ENCODE measurements around the gene ACSF3.

ACSF3 gene

GRCh38 chr16:89157778-89158177 is 64.1 kb downstream of the ACSF3 start:
- TF ChIP-seq, protein P1, sequence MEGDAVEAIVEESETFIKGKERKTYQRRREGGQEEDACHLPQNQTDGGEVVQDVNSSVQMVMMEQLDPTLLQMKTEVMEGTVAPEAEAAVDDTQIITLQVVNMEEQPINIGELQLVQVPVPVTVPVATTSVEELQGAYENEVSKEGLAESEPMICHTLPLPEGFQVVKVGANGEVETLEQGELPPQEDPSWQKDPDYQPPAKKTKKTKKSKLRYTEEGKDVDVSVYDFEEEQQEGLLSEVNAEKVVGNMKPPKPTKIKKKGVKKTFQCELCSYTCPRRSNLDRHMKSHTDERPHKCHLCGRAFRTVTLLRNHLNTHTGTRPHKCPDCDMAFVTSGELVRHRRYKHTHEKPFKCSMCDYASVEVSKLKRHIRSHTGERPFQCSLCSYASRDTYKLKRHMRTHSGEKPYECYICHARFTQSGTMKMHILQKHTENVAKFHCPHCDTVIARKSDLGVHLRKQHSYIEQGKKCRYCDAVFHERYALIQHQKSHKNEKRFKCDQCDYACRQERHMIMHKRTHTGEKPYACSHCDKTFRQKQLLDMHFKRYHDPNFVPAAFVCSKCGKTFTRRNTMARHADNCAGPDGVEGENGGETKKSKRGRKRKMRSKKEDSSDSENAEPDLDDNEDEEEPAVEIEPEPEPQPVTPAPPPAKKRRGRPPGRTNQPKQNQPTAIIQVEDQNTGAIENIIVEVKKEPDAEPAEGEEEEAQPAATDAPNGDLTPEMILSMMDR (IDR thresholded peaks at IDR 0.05): no peak

DNA sequence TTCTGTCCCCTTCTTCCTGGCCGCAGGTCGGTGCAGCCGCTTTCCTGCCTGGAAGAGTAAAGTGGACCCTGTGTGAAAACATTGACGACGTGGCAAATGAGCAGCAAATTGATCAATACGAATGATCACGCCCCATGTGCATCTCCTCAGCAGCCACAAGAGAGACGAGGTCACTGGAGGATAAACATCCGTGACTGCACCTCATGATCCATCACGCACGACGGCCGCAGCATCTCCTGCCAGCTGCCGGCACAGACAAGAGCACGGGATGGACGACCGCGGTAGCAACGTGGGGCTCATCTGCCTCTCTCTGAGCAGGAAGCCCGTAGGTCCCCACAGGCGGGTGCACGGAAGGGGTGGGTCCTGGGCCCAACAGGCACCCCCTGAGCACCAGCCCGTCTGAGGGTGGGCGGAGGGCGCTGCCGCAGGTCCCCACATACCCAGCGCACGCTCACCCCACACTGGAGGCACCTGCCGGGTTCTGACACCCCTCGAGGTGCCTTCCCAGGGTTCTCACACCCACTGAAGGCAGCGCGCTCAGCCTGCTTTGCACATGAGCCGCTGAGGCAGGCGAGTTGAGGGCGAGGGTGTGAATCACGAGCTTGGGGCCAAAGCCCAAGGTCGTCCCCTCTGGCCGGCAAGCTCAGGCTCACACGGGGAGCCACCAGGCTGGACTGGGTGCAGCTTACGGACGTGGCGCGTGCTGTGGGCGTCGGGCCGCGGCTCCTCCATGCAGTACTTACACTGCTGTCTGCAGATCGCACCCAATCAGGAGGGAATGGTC is 65.6 kb downstream of the ACSF3 start:
- TF ChIP-seq, protein P1 (IDR thresholded peaks at IDR 0.05): no peak

- TF ChIP-seq, protein P1 (IDR thresholded peaks at IDR 0.05): no peak
Measured at GRCh38 chr16:89159850-89160354, 66.2 kb downstream of the ACSF3 start.

GRCh38 chr16:89160977-89161701 is 67.5 kb downstream of the ACSF3 start:
- TF ChIP-seq, protein P1 (IDR thresholded peaks at IDR 0.05): no peak

DNA sequence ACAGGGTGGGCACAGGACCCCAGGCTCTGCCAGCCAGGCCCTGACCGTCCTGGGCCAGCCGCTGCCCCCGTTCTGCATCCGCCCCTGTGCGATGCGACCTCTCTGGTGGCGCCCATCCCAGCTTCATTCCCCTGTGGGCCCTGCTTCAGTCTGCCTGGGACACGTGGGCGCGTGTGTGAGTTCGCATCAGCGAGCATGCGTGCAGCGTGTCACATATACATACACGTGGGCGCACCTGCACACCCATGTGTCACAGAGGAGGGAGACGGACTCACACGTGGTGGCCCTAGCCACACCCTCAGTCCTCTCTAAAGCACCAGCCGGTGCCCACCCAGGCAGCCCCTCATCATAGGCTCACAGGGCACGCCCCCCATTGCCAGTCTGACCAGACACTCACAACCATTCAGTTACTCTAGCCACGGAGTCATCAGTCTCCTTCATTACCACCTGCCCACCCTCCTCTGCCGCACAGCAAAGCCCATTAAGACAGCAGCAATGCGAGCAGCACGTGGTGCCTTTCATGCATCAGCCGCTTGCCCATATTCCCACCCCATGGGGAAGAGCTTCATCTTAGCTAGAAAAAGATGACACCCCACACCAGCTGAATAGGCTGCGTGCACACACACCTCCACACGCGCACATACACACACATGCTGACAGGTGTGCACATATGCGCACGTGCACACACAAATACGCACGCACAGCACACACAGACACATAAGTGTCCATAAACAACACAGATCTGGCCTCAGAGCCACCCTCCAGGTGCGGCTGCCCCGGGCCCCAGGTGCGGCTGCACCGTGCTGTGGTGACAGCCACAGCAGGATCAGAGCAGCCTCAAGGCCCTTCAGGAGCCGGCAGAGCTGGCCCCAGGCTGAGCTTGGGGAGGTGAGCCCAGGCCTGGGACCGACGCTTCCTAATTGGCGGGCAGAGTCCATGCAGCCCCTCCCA is 68.4 kb downstream of the ACSF3 start:
- TF ChIP-seq, protein P1 (IDR thresholded peaks at IDR 0.05): no peak

DNA sequence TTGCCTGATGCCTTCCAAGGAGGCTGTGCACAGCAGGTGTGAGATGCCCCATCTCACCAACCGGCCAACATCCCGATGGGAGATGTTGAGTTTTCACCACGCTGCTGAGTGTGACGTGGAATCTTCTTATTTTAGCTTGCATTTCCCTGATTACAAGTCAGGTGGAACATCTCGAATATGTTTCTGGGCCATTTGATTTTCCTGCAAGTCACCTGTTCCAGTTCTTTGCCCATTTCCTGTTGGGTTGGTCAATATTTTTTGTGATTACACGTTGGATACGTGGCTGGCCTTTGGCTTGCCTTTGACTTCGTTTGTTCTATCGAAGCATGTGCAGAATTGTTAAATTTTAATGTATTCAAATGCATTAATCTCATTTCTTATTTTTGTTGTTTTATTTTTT is 69.6 kb downstream of the ACSF3 start:
- TF ChIP-seq, protein P1 (IDR thresholded peaks at IDR 0.05): no peak

- TF ChIP-seq, protein P1 (IDR thresholded peaks at IDR 0.05): no peak
Measured at GRCh38 chr16:89164436-89164835, 70.8 kb downstream of the ACSF3 start.

Measured in LNCAP (cell line).